Measurements from ENCODE around the gene LHX5.
A peak's percentile ranks its signal among the peaks of the same experiment; 100 is the strongest.

Gene LHX5

DNA sequence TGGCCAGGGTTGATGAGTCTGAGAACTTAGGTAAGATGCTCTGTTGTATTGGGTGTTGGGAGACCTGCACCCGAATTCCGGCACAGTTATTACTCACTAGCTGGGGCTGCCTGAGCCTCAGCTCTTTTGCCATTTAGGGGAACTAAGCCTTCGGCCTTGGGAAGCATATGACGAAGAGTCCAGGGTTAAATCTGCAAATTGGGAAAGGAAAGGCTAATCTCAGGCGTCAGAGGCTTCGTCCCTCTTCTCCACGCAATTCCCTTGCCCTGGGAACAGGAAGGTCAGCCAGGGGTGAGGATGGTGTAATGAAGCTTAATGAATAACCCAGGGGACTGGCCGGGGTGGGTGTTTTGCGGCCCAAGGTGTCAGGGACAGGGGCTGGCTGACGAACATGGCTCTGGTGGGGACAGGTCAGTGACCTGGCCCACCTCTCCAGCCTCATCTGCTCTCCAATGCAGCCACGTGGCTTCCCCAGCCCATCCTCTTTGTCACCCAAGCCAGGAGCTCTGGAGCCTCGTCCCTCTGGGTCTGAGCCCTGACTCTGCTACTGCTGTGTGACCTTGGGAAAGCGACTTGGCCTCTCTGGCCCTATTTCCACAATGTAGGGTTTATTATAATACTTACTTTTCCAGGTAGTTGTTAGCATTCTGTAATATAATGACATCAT is 53.3 kb downstream of the LHX5 start:
- peak; percentile 41 for DNase-seq (ENCODE audit: low spot score)
- FAIRE-seq: no peak

DNA sequence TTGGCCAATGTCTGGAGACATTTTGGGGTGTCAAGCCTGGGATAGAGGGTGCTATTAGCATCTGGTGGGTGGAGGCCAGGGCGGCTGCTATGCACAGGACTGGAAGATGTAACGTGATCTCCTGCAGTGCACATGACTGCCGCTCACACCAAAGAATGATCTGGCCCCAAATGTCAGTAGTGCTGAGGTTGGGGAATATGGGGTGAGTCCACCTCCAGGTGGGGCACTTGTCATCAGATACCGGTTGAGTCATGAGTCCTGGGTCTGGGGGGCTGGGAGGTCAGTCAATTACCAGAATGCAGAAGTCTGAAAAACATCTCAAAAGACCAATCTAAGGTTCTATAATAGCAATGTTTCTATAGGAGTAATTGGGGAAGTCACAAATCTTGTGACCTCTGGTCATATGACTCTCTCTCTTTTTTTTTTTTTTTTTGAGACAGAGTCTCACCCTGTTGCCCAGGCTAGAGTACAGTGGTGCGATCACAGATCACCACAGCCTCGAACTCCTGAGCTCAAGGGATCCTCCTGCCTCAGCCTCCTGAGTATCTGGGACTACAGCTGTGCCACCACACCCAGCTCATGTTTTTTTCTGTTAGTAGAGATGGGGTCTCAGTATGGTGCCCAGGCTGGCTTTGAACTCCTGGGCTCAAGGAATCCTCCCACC is 55.4 kb downstream of the LHX5 start:
- FAIRE-seq (no peak), DNase-seq (ENCODE audit: low spot score) (no peak)

DNA sequence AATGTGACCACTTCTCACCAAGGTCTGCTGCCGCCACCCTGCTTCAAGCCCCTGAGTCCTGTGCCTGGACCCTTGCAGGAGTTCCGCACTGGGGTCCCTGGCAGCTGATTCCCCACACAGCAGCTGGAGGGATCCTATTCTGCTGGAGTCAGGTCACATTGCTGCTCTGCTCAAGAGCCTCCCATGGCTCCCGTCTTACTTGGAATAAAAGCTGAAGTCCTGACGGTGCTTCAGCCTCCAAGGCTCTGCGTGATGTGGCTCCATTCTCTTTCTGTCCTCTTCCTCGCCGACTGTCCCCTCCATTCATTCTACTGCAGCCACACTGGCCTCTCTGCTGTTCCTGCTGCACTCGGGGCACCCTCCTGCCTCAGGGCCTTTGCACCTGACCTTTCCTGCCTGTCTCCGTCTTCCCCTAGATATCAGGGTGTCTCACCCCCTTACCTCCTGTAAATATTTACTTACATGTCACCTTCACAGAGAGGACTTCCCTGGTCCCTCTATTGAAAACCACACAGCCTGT is 57.1 kb downstream of the LHX5 start:
- DNase-seq (ENCODE audit: low spot score): no peak
- no peak for FAIRE-seq

- FAIRE-seq: no peak
- peak; percentile 32 for DNase-seq (ENCODE audit: low spot score)
Measured at GRCh38 chr12:113413488-113413939, 58.2 kb downstream of the LHX5 start.

All from RCC 7860 (cell line).